Fibroblast of peridontal ligament (primary cell): ENCODE results near the gene ATOH1.

Source experiments
- DNase-seq: peaks from one replicate; pipeline ENCODE4 v3.0.0-alpha.2; 2010; ENCODE audit errors: extremely low read depth

Gene ATOH1

DNA sequence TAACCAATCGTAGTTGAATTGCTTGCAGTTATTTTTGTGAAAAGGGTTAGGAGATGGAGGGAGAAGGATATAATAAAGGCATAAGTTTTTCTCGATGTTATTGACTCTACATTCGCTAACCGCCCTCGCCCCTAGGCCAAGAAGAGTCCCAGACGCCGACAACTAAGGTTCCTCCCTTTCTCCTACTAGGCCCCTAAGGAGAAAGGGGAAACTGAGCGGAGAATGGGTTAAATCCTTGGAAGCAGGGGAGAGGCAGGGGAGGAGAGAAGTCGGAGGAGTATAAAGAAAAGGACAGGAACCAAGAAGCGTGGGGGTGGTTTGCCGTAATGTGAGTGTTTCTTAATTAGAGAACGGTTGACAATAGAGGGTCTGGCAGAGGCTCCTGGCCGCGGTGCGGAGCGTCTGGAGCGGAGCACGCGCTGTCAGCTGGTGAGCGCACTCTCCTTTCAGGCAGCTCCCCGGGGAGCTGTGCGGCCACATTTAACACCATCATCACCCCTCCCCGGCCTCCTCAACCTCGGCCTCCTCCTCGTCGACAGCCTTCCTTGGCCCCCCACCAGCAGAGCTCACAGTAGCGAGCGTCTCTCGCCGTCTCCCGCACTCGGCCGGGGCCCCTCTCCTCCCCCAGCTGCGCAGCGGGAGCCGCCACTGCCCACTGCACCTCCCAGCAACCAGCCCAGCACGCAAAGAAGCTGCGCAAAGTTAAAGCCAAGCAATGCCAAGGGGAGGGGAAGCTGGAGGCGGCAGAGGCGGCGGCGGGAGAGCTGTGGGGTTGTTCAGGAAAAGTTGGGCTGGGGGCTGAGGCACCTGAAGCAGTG, 5.9 kb downstream of the ATOH1 start:
- no peak for DNase-seq

DNA sequence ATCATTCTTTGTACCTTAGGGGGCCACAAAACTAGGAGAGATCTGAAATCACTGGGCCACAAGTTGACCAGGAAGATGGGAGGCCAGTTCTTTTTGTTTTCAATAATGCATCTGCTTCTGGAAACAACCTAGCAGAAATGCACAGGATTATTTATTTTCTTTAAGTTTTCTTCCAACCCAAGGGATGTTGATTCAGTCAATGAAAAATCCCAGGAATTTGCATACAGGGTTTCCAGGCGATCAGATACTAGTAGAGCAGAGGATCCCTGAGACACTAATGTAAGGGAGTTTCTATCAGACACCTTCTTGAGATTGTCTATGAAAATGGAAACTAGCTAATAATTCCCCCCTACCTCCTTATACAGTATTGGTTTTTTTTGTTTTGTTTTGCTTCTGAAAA, 7.4 kb downstream of the ATOH1 start:
- DNase-seq: no peak

DNA sequence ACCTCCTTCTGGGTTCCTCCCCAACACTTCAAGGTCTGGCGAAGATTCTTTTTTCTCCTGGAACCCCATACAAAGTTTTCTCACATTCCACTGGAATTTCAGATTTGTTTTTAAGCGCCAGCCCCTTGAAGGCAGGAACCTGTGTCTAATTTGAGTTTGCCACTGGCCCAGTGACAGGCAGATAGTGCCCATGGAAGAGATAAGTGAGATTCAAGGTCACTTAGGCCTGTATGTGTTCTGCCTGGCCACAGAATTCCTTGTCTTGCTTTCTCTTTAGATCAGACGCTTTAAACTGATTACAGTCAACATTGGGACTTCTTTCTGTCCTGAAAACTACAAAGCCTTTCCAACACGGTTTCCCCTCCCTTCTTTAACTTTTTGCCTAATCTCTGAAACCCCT, 11.2 kb downstream of the ATOH1 start:
- no peak for DNase-seq

DNA sequence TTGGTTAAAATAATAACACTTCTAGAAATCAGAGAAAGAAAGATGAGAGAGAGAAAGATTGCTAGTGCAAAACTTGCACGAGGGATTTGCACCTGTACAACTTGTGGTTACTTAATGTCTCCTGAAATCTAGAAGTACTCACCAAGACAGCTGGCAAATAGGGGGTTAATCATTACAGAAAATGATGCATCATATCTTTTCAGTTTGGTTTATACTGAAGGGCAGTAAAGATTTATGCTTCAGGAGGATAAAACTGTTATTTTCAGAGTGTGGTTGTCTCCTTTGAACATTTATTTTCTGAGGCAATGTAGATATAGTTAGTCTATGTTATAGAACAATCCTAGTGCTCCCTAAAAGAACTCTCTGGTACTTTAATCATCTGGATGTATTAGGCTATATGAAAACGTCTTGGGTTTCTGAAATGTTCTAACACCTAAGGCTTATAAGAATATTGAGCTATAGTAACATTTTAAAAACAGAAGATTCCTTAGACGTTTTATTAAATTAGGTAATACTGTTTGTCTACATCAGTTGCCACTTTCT, 13.3 kb downstream of the ATOH1 start:
- DNase-seq: no peak

DNA sequence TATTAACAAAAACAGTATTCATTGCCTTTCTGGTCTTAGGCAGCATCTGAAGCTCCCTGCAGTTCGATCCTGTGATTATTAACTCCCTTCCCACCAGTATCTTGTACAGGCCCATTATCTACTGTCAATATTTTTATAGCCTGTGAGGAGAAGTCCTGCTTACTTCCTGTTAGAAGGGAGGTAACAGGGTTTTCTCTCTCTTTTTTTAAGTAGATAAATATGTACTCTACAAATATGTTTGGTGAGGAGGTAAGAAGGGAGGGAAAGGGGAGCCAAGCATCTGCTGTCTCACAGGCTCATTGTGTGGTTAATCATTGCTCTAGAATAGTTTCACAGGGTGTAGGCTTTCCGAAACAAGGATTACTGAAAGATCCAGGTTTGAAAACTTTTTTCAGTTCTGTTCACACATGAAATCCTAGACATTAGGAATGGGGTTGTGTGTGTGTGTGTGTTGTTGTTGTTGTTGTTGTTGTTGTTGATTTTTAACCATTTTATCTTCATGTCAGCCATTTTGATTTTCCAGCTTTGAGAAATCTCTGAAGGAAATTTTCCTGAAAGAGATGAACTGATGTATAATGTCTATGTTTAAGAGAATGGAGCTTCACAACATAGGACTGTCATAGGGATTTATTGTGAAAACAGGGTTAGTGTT, 14.2 kb downstream of the ATOH1 start:
- DNase-seq: no peak

DNA sequence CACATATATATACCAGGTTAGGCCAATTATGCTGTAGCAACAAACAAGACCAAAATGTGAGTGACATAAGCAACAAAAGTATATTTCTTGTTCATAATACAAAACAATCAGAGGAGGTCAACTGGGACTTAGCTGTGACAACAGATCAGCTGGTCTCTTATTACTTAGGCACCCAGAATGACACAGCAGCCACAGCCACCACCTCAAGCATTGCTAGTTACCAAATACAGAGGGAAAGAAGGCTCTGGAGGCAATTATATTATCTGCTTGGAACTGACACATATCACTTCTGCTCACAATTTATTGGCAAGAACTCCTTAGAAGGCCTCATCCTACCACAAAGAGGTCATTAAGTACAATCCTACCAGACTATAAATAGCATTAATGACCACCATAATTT, 15.2 kb downstream of the ATOH1 start:
- DNase-seq: no peak

DNA sequence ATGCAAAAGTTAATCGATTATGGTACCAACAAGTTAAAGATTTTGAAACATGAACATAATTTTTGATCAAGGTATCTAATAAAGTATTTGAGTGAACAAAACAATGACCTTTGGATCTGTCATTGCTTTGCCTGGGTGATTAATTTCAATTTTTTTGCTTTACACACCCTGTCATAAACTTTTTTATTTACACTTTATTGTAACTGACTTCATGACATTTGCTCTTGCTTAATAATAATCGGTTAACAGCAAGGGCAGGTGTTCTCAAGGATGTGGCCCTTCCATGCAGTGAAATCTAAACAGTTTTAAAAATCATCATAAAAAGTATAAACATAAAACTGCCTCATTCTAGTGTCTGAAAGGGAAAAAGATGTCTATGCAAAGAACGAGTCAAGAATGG, 24.1 kb downstream of the ATOH1 start:
- DNase-seq: no peak

DNA sequence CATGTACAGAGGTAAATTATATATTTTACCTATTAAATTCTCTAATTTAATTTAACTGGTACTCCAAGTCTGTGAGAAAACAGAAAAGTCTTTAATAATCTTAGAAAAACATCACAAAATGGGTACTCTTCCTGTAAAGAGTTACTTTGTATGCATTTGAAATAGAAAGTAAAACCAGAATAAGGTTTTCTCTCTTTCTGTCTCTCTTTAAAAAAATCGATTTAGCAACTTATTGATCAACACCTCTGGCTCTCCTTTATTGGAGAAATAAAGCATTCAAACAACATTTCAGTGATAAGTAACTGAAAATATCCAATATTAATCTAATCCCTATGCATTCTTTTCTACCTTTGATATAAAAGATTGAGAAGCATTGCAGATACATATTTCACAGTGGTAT, 27.4 kb downstream of the ATOH1 start:
- DNase-seq: no peak

DNA sequence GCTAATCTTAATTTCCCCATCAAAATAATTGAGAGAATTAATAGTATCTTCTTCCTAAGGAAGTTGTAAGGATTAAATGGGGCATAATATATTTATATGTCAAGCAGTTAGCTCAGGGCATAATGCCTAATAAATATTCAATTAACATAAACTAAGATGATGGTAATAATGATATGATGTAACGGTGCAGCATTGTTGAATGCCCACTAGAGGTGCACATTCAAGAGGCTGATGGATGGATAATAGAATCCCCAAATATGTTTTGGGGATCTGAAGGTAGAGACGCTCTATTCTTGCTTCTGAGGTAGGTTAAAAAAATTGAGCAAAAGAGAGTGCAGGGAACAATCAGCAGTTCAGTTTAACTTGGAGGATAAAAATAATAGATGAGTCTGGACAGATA, 37.1 kb downstream of the ATOH1 start:
- DNase-seq: no peak

DNA sequence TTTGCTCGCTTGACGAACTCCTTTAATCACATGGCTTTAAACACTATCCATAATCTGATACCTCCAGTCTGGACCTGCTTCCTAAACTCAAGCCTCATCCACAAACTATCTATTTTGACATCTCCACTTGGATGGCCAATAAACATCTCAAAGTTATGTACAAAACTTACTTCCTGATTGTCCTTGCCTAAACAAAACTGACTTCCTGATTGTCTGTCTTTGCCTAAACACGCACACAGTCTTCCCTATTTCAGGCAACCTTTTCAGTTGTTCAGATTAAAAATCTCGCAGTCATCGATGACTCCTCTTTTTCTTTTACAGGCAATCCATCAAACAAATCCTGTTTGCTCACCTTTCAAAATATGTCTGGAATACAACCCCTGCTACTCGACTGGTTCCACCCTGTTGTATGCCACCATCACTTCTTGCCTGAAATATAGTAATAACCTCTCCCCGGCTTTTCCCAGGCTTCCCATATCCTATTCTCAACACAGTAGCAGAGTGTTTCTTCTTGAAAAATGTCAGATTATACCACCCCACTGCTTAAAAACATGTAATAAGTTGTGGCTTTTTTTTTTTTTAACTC, 39.0 kb downstream of the ATOH1 start:
- no peak for DNase-seq

DNA sequence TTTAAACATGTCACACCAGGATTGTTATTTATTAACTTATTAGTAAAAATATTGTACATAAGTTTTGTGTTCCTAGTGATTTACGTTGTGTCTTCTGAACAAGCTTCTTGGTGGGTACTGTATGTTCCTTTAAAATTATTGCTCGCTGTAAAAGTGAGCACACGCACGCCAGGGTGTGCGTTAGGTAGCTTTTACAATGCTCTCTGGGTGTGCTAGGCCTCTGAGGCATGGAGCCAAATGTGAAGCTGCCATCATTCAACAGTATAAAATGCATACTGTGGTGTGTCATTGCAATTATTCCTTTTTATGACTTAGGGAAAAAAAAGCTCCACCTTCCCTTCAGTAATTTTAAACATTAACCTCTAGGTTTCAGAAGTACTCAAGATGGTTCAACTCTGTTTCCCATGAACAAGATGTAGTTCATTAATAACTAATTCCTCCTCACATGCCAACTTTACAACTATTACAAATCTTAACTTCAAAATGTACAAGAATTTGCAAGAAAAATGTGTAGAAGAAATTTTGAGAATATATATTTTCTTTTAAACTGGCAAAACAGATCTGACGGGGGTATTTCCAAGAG, 42.4 kb downstream of the ATOH1 start:
- DNase-seq: no peak

DNA sequence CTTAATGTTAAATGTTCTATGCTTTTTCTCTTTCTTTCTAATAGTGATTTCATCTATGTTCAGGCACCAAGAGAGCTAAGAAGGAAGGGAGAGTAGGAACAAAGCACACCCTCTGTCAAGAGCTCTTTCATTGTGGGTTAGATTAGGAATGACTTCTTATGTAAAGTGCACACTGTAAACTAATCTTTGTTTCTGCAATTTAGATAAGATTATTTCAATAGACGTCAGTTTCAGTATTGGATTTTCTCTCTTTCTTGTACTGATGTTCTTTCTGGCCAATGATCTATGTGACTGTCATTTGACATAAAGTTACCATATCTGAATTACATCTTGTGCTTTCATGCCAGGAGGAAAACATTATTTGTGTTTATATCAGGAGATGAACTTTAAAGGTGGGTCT, 48.2 kb downstream of the ATOH1 start:
- DNase-seq: no peak

DNA sequence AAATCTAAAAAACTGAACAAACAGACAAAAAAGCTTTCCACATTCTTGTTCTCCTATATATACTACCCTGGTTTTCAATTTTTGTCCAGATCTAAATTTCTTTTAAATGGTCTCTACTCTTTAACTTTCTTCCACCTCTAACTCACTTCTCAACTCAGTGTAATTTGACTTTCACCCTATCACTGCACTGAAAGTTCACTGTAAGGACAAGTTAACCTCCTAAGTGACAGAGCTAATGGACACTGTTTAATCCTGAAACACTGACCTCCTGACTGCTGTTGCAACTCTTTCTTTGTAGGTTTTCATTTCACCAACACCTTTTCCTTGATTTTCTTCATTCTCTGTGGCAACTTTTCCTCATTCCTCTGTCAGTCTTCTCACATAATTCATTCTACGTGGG, 50.0 kb downstream of the ATOH1 start:
- no peak for DNase-seq

DNA sequence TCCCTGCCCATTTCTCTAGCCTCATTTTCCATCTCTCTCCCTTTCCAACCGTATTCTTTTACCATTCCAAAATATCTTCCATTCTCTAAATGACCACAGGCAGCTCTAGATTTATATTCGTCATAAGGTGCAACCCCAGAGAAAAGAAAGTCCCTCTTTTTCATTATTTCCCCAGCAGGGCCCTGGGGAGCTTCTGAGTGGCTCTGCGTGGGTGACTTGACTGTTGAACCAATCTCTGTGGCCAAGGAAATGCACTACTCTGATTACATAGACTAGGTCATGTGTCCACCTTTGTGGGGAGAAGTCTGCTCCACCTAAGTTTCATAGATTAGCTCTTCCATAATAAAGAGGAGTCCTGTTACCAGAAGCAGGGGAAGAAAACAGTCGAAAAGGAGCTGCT, 51.4 kb downstream of the ATOH1 start:
- no peak for DNase-seq
